ENCODE measurements around the gene DEFB127.
"Not testable (repeated sequence)": the region's sequence is repeated elsewhere in the genome, so short reads cannot be mapped to it uniquely, and the experiment has no call there.

DEFB127 gene

DNA sequence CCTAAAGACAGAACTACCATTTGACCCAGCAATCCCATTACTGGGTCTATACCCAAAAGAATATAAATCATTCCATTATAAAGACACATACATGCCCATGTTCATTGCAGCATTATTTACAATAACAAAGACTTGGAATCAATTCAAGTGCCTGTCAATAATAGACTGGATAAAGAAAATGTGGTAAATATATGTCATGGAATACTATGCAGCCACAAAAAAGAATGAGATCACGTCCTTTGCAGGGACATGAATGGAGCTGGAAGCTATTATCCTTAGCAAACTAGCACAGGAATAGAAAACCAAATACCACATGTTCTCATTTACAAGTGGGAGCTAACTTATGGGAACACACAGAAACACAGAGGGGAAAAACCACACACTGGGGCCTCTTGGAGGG, 41.0 kb downstream of the DEFB127 start:
- ChIA-PET POLR2A (no interaction called here), CTCF (interaction anchor here (0.6 kb wide), 1 partner anchor 17 kb away, joined by 3 read pairs; no protein-coding TSS in a partner anchor)
- DNase-seq (ENCODE audit: extremely low spot score) = no peak
- TF ChIP-seq L3MBTL2 (conservative IDR thresholded peaks at IDR 0.05) = no peak
- TF ChIP-seq ELF4 (IDR thresholded peaks at IDR 0.05) = no peak
- TF ChIP-seq FOXM1 (IDR thresholded peaks at IDR 0.05; ENCODE audit: borderline replicate concordance) = no peak
- no peak for TF ChIP-seq FOXA1 (IDR thresholded peaks at IDR 0.05)
- no peak for TF ChIP-seq HDGF (IDR thresholded peaks at IDR 0.05; ENCODE audit: borderline replicate concordance)
- no peak for TF ChIP-seq ARNT (IDR thresholded peaks at IDR 0.05)
- TF ChIP-seq, protein P1, sequence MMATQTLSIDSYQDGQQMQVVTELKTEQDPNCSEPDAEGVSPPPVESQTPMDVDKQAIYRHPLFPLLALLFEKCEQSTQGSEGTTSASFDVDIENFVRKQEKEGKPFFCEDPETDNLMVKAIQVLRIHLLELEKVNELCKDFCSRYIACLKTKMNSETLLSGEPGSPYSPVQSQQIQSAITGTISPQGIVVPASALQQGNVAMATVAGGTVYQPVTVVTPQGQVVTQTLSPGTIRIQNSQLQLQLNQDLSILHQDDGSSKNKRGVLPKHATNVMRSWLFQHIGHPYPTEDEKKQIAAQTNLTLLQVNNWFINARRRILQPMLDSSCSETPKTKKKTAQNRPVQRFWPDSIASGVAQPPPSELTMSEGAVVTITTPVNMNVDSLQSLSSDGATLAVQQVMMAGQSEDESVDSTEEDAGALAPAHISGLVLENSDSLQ (IDR thresholded peaks at IDR 0.05) = no peak
- no peak for TF ChIP-seq BHLHE40 (IDR thresholded peaks at IDR 0.05; ENCODE audit: borderline replicate concordance)
- TF ChIP-seq CTBP1 (IDR thresholded peaks at IDR 0.05; ENCODE audit: borderline replicate concordance) = no peak
- no peak for TF ChIP-seq SUZ12 (IDR thresholded peaks at IDR 0.05)
- TF ChIP-seq FOXK2 (IDR thresholded peaks at IDR 0.05) = no peak
- no peak for TF ChIP-seq LEF1 (IDR thresholded peaks at IDR 0.05; ENCODE audit: borderline replicate concordance)

DNA sequence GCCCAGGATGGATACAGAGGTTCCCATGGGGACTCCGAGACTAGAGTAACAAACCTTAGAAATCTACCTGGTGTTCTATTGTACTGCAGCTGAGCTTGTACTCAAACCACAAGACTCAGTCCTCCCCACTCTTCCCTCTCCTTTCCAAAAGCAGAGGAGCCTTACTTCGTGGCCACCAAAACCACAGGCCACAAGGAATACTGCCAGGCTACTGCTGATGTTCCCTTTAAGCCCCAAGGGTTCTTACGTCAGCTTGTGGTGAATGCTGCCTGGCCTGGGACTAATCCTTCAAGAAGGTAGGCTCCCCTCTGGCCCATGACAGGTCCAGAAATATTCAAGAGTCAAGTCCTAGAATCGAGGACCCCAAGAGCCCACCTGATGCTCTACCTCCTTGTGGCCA, 42.7 kb downstream of the DEFB127 start:
- TF ChIP-seq ZNF384 (IDR thresholded peaks at IDR 0.05) (no peak), FOXA1 (IDR thresholded peaks at IDR 0.05) (no peak), ELF4 (IDR thresholded peaks at IDR 0.05) (no peak), HDGF (IDR thresholded peaks at IDR 0.05; ENCODE audit: borderline replicate concordance) (no peak), FOXK2 (IDR thresholded peaks at IDR 0.05) (no peak), ARNT (IDR thresholded peaks at IDR 0.05) (no peak), TARDBP (IDR thresholded peaks at IDR 0.05) (no peak), CTBP1 (IDR thresholded peaks at IDR 0.05; ENCODE audit: borderline replicate concordance) (no peak), BHLHE40 (IDR thresholded peaks at IDR 0.05; ENCODE audit: borderline replicate concordance) (no peak), FOXM1 (IDR thresholded peaks at IDR 0.05; ENCODE audit: borderline replicate concordance) (no peak), SUZ12 (IDR thresholded peaks at IDR 0.05) (no peak), SP1 (IDR thresholded peaks at IDR 0.05) (no peak), NFRKB (IDR thresholded peaks at IDR 0.05) (no peak), L3MBTL2 (conservative IDR thresholded peaks at IDR 0.05) (no peak), LEF1 (IDR thresholded peaks at IDR 0.05; ENCODE audit: borderline replicate concordance) (no peak)
- TF ChIP-seq, protein P1 (IDR thresholded peaks at IDR 0.05) = no peak
- ChIA-PET CTCF (no interaction called here), POLR2A (no interaction called here)
- no peak for DNase-seq (ENCODE audit: extremely low spot score)

DNA sequence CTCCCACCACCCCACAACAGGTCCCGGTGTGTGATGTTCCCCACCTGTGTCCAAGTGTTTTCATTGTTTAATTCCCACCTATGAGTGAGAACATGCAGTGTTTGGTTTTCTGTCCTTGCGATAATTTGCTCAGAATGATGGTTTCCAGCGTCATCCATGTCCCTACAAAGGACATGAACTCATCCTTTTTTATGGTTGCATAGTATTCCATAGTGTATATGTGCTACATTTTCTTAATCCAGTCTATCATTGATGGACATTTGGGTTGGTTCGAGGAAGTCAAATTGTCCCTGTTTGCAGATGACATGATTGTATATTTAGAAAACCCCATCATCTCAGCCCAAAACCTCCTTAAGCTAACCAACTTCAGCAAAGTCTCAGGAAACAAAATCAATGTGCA, 46.4 kb downstream of the DEFB127 start:
- POLR2A ChIA-PET; DNase-seq (ENCODE audit: extremely low spot score); CTCF ChIA-PET: not testable (repeated sequence)

All from HEK293T (cell line).